HG02973 (cell line): Measurements from ENCODE around the gene ALG14.
"Not testable (repeated sequence)": the region's sequence is repeated elsewhere in the genome, so short reads cannot be mapped to it uniquely, and the experiment has no call there.

Experiments used
- ATAC-seq: cut with Tn5 transposase; IDR thresholded peaks from one replicate; pipeline ENCODE4 v1.9.1; 2021; ENCODE audit warnings: moderate library complexity; ENCODE audit not compliant: unreplicated experiment

Gene ALG14

GRCh38 chr1:95013950-95014574, 58.7 kb downstream of the ALG14 start:
- ATAC-seq = no peak

GRCh38 chr1:95012389-95012788, 60.4 kb downstream of the ALG14 start:
- ATAC-seq = no peak

- no peak for ATAC-seq
Observed at GRCh38 chr1:95010158-95010557, 62.6 kb downstream of the ALG14 start.

DNA sequence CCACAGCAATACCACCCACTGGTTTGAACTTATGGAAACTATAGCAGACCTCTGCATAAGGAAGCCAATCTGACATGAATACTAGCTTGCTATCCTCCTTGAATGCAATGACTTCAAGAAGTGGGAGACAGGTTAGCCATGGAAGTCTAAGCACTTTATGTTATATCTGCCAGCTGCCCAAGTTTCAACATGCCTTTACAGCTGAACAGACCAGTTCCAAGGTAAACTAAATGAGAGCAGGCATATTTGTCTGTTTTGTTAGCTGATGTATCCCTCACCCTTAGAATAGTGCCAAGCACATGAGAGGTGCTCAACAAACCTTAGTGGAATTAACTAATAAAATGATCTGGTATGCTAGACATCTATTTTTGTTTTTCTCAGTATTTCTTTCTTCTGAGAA, 65.1 kb downstream of the ALG14 start:
- no peak for ATAC-seq

DNA sequence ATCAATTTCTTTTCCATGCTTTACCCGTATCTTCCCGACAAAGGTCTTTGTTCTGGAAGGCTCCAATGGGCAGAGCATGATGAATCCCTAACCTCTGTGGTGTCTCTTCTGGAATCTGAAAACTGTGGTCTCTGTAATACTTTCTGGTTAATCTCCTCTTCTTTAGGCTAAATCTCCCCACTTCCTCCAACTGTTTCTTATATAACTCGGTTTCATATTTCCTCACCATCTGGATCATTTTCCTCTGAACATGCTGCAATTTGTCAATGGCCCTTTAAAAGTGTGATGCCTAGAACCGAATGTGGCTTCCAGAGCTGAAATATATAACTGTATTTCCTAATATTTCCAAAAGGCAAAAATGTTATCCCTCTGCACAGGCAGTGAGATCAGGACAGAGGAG, 66.1 kb downstream of the ALG14 start:
- ATAC-seq = no peak

DNA sequence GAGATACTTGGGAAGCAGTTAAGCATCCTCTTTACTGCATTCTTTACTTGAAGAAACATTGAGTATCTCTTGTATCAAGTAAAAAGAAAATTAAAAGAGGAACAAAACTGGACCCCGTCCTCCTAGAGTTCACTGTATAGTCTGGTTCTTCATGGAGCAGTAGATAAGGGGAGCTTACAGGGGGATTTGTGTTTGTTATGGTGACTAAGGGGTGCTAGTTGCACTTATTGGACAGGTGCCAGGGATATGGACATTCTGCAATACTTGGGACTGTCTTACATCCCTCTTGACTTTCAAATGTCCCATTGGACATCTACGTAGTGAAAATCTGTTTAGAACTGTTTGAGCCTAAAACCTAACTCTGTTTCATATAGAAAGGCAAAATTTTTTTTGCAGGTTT, 67.2 kb downstream of the ALG14 start:
- ATAC-seq = no peak

GRCh38 chr1:95004013-95004412, 68.7 kb downstream of the ALG14 start:
- no peak for ATAC-seq

DNA sequence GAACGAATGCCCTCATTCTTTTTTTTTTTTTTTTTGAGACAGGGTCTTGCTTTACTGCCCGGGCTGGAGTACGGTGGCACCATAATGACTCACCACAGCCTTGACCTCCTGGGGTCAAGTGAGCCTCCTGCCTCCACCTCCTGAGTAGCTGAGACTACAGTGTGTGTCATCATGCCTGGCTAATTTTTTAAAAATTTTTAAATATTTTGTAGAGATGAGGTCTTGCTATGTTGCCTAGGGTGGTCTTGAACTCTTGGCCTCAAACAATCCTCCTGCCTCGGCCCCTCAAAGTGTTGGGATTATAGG, 69.4 kb downstream of the ALG14 start:
- ATAC-seq = no peak

DNA sequence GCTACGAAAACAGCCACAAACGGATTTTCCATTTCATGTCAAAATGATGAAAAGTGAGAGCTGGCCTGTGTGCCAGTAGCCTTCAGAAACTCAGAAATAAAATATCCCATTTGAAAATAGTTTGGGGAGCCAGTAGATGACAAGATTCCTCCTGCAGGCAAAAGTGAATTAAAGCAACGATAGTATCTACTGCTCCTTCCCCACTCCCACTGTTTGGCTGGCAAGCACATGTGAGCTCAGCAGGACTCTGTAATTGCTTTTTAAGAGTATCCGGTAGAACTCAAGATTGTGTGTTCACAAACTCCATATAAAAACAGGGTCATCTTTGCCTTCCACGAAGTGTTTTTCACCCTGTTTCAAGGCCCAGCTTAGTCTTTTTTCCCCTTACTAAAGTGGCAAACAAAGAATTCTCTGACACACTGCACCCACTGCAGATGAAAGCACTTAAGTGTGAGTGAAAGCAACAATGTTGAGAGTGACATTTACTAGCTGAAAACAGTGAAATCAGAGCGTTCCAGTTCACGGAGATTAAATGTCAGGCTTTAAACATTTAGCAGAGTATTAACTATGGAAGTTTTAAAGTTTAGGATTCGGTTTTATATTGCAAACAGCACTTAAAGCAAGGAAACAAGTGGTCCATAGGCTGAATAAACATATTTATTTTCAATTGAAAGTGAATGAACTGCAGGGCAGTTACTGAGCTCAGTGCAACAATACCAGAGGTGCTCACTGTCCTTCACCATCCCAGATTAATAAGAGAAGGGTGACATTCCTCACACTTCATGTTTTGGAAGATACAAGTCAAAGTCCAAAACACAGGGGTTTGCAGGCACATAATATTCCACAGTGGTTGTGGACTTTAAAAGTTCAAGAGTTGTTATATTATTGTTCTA, 70.0 kb downstream of the ALG14 start:
- ATAC-seq = no peak

GRCh38 chr1:95002164-95002539, 70.6 kb downstream of the ALG14 start:
- ATAC-seq = no peak

DNA sequence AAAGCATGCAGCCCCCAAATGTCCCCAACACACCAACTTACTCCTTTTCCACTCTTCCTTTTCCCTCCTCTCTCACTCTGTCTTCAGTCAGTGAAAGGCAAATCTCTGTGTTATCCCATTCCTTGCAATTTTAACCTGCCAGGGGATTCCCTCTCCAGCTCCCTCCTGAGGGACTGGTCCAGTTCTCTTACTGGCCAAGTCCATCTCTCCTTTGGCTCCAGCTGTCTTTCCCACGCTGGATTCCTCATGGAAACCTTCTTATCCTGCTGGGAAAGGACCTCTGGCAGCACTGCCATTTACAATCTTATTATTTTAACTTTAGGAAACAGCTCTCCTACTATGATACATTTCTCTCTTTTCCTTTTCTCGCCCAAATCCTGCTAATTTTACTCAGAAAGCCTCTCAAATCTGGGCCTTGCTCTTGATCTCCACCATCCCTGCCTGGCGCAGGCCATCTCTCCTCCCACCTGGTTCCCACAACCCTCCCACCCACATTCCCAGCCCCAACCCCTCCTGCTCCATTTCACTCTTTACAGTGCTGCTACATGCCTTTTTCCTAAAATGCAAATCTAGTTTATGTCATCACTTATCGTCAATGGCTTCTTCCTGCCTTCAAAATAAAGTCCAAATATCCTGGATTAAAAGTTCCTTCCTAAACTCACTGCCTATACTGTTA, 73.2 kb downstream of the ALG14 start:
- no peak for ATAC-seq

DNA sequence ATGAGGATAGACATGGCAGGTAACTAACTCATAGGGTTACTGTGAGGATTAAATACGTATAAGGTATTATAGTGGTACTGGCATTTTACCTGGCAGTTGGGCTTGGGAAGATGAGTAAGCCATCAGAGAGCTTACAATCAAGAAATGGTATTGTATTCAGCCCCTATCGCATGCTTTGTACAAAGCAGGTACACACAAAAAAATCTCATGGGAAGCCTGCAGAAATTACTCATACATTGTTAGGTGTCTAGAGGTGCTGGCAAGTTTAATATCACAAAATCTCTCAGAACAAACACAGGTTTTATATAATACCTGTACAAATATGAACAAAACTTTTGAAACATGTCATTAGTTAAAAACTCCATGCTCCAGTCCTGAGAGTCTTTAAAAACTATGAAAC, 74.0 kb downstream of the ALG14 start:
- no peak for ATAC-seq

GRCh38 chr1:94998114-94998513, 74.6 kb downstream of the ALG14 start:
- ATAC-seq = no peak

DNA sequence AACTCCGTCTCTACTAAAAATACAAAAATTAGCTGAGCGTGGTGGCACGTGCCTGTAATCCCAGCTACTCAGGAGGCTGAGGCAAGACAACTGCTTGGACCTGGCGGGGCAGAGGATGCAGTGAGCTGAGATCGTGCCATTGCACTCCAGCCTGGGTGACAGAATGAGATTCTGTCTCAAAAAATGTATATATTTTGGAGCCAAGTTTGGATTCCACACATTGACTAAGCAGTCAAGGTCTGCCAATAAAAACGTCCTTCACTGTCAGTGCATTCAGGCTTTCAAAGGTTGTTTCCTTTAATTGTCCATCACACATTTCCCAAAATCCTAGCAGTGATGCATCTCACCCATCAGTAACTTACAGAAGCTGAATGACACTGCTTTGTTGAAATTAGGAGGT, 77.2 kb downstream of the ALG14 start:
- ATAC-seq = not testable (repeated sequence)

- ATAC-seq = no peak
Observed at GRCh38 chr1:94994805-94995204, 77.9 kb downstream of the ALG14 start.

- no peak for ATAC-seq
Observed at GRCh38 chr1:94993931-94994645, 78.7 kb downstream of the ALG14 start.

DNA sequence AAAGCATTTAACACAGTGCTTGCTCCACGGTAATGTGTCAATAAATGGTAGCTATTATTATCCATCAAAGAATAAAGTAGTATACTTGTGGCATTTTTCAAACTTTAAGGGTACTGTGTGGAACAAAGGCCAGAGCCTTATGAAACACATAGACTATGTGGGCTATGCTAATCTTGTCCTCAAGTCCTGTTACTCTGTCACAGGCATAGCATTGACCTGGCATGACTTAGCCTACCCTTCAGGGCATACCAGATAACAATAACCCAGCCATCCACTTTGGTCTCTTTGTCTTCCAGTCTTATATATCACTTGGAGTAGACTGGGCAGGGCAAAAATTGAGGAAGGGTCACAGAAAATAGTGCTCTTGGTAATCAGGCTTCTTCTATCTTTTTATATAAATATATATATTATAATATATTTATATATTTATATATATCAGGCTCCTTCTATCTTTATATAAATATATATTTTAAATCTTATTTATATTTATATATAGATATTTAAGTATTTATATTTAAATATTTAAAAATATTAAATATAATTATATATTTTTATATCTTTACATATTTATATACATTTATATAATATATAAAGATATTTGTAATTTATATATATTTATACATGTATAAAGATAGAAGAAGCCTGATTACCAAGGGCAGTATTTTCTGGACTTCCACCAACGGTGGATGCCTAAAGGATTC, 79.7 kb downstream of the ALG14 start:
- ATAC-seq = no peak

- no peak for ATAC-seq
Observed at GRCh38 chr1:94992161-94992560, 80.6 kb downstream of the ALG14 start.

DNA sequence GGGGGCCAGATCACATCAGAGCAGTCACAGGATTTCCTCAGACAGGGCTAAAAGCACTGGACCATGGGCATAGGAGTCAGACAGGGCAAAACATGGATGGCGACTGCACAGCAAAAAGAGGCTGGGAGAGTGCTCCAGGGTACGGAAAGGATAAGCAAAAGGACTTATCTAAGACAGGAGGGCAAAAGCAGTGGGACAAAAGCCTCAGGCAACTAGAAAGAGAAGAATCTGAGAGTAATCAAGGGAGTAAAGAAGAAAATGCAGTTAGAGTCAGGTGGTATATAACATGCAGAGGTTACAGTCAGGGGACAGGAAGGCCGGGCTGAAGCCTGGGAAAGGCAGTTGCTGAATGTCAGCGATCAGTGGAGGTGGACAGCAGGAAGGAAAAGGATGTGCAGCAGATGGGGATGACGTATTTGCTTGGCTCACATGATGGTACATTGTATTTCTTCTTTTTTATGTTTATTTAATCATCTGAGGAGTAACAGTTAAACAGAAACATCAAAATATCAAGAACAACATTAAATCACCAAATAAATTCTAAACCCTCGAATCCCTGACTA, 82.8 kb downstream of the ALG14 start:
- ATAC-seq = no peak

DNA sequence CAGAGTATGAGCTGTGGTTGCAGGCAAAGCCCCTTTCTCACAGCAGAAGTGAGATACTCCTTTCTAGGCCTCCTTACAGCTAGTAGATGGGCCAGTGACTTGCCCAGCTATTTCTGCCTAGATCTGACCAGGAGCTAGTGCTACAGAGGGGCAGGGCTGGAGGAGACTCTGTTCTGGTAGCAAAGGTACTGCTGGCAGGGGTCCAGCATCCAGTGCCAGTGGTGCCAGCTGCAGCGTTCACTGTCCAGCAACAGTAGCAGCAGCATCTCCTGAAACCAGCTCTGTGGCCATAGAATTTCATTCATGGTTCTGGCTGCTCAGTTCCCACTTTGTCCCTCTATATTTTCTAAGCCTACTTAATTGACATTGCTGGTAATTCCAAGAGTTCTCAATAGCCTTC, 83.4 kb downstream of the ALG14 start:
- ATAC-seq = no peak

- ATAC-seq = no peak
Observed at GRCh38 chr1:94988356-94988755, 84.4 kb downstream of the ALG14 start.
